Chondrocyte (in vitro differentiated cells): Measurements from ENCODE around the gene VARS2. TPM values are rescaled to one million over a fixed set of nuclear protein-coding genes. Genes with fewer than 3 reads are reported as not detected.
"Not testable (repeated sequence)": the region's sequence is repeated elsewhere in the genome, so short reads cannot be mapped to it uniquely, and the experiment has no call there.

ENCODE experiments used
- DNase-seq: peaks from one replicate; pipeline ENCODE4 v3.0.0; 2021; ENCODE audit warnings: mixed read lengths, low spot score
- H3K27ac Mint-ChIP-seq: one replicate; pipeline ENCODE4 v1.8.0; 2021; ENCODE audit warnings: mild to moderate bottlenecking, moderate library complexity, mixed read lengths; ENCODE audit not compliant: unreplicated experiment
- H3K27me3 Mint-ChIP-seq: 2 replicates; pipeline ENCODE4 v1.8.0; 2021; ENCODE audit warnings: low read depth, mixed read lengths
- H3K36me3 Mint-ChIP-seq: 2 replicates; pipeline ENCODE4 v1.8.0; 2021; ENCODE audit warnings: low read depth, mixed read lengths
- H3K4me1 Mint-ChIP-seq: 2 replicates; pipeline ENCODE4 v1.8.0; 2021; ENCODE audit warnings: low read depth, mild to moderate bottlenecking, mixed read lengths
- H3K4me3 Mint-ChIP-seq: one replicate; pipeline ENCODE4 v1.8.0; 2021; ENCODE audit warnings: mild to moderate bottlenecking, moderate library complexity, mixed read lengths; ENCODE audit not compliant: unreplicated experiment
- H3K9me3 Mint-ChIP-seq: 2 replicates; pipeline ENCODE4 v1.8.0; 2021; ENCODE audit warnings: low read depth, mixed read lengths
- CTCF ChIP-seq: fragments of 200-600 bp; sonication (generic); IDR thresholded peaks from 2 replicates; pipeline ENCODE4 v1.5.0; 2021; ENCODE audit warnings: antibody characterized with exemption, mild to moderate bottlenecking, moderate library complexity
- total RNA-seq: library from RNA; stranded (reverse); gene quantifications from 3 replicates; pipeline ENCODE4 v1.2.1, GENCODE V29; 2021

VARS2 gene
- total RNA-seq, 1 donor from 2014 or later: 33.1 TPM

- H3K27me3 Mint-ChIP-seq: peaks cover 17% of the 10 kb centered on the region
- no peak overlapping the region for H3K27ac Mint-ChIP-seq
- H3K9me3 Mint-ChIP-seq: no peaks in the 10 kb centered on the region
- no peaks in the 10 kb centered on the region for H3K36me3 Mint-ChIP-seq
- no peak for TF ChIP-seq CTCF
- no peak for DNase-seq
- H3K4me3 Mint-ChIP-seq: no peak overlapping the region
- H3K4me1 Mint-ChIP-seq: peaks cover 6% of the 10 kb centered on the region
These were observed 48.7 kb downstream of the VARS2 start for GRCh38 chr6:30962716-30963115.

GRCh38 chr6:30963641-30964040 lies 49.6 kb downstream of the VARS2 start:
- H3K27ac Mint-ChIP-seq: no peak overlapping the region
- TF ChIP-seq CTCF: no peak
- peaks cover 17% of the 10 kb centered on the region for H3K27me3 Mint-ChIP-seq
- no peaks in the 10 kb centered on the region for H3K9me3 Mint-ChIP-seq
- H3K36me3 Mint-ChIP-seq: no peaks in the 10 kb centered on the region
- H3K4me1 Mint-ChIP-seq: peaks cover 6% of the 10 kb centered on the region
- no peak for DNase-seq
- no peak overlapping the region for H3K4me3 Mint-ChIP-seq

GRCh38 chr6:30964075-30964474 lies 50.0 kb downstream of the VARS2 start:
- Mint-ChIP-seq H3K27me3 (peaks cover 16% of the 10 kb centered on the region), H3K9me3 (no peaks in the 10 kb centered on the region), H3K27ac (no peak overlapping the region), H3K4me3 (no peak overlapping the region), H3K36me3 (no peaks in the 10 kb centered on the region), H3K4me1 (peaks cover 6% of the 10 kb centered on the region)
- TF ChIP-seq CTCF: no peak
- DNase-seq: no peak

- Mint-ChIP-seq H3K36me3 (no peaks in the 10 kb centered on the region), H3K9me3 (no peaks in the 10 kb centered on the region), H3K27ac (no peak overlapping the region), H3K4me1 (peaks cover 6% of the 10 kb centered on the region), H3K27me3 (peaks cover 16% of the 10 kb centered on the region), H3K4me3 (no peak overlapping the region)
- no peak for DNase-seq
- TF ChIP-seq CTCF: no peak
These were observed 51.1 kb downstream of the VARS2 start for GRCh38 chr6:30965140-30965601.

- Mint-ChIP-seq H3K4me1 (peaks cover 3% of the 10 kb centered on the region), H3K4me3 (no peak overlapping the region), H3K27me3 (peaks cover 16% of the 10 kb centered on the region), H3K36me3 (no peaks in the 10 kb centered on the region), H3K9me3 (no peaks in the 10 kb centered on the region), H3K27ac (no peak overlapping the region)
- no peak for DNase-seq
- TF ChIP-seq CTCF: no peak
These were observed 52.1 kb downstream of the VARS2 start for GRCh38 chr6:30966154-30966553.

- not testable (repeated sequence) for DNase-seq, H3K9me3 Mint-ChIP-seq, H3K4me3 Mint-ChIP-seq, H3K4me1 Mint-ChIP-seq, H3K36me3 Mint-ChIP-seq, H3K27ac Mint-ChIP-seq
- H3K27me3 Mint-ChIP-seq: peaks cover 30% of the 10 kb centered on the region
These were observed 55.1 kb downstream of the VARS2 start for GRCh38 chr6:30969171-30969570.
